Spleen (tissue), 11 donors: Measurements from ENCODE around the gene CMIP. TPM values are rescaled to one million over a fixed set of nuclear protein-coding genes. Genes with fewer than 3 reads are reported as not detected.

Experiments
- DNase-seq: peaks from one replicate; pipeline ENCODE4 v3.0.0-alpha.2; 2020
- H3K27ac ChIP-seq, 8 donors: fragments of 200-600 bp; sonication (generic) in 7 of 8; 1 replicate in 4 of 8; 2 replicates in 4 of 8; pipeline versions ENCODE4 v1.5.0 to v1.8.0; 2016 to 2021; ENCODE audit warnings: inconsistent platforms in 4 of 8, mild to moderate bottlenecking in 4 of 8, moderate library complexity in 1 of 8
- H3K27me3 ChIP-seq, 7 donors: fragments of 200-600 bp; sonication (generic) in 6 of 7; replicated peaks in 1 of 7; 1 replicate in 4 of 7; 2 replicates in 3 of 7; pipeline versions ENCODE4 v1.5.0 to v1.8.0; 2016 to 2021; ENCODE audit warnings: inconsistent platforms in 3 of 7, mild to moderate bottlenecking in 1 of 7
- H3K36me3 ChIP-seq, 6 donors: fragments of 200-600 bp; sonication (generic) in 5 of 6; 1 replicate in 4 of 6; 2 replicates in 2 of 6; pipeline versions ENCODE4 v1.5.0 to v1.8.0; 2016 to 2021; ENCODE audit warnings: inconsistent platforms in 2 of 6
- H3K4me1 ChIP-seq, 6 donors: fragments of 200-600 bp; sonication (generic) in 5 of 6; 1 replicate in 3 of 6; 2 replicates in 3 of 6; pipeline versions ENCODE4 v1.5.0 to v1.8.0; 2016 to 2021; ENCODE audit warnings: inconsistent platforms in 3 of 6
- H3K4me3 ChIP-seq, 8 donors: fragments of 200-600 bp; sonication (generic) in 7 of 8; 1 replicate in 4 of 8; 2 replicates in 4 of 8; pipeline versions ENCODE4 v1.5.0 to v1.8.0; 2016 to 2021; ENCODE audit warnings: inconsistent platforms in 4 of 8, mild to moderate bottlenecking in 4 of 8, moderate library complexity in 2 of 8
- H3K9me3 ChIP-seq, 8 donors: fragments of 200-600 bp; sonication (generic) in 7 of 8; 1 replicate in 4 of 8; 2 replicates in 4 of 8; pipeline versions ENCODE4 v1.5.0 to v1.8.0; 2016 to 2021; ENCODE audit warnings: inconsistent platforms in 4 of 8
- POLR2A ChIP-seq, 3 donors: fragments of 450-650 bp; IDR thresholded peaks; one replicate each; pipeline ENCODE4 v1.5.1; 2017; ENCODE audit warnings: antibody characterized with exemption in 3 of 3, mild to moderate bottlenecking in 1 of 3
- POLR2AphosphoS5 ChIP-seq, 3 donors: sonication (generic); formaldehyde crosslinking; IDR thresholded peaks; one replicate each; pipeline ENCODE4 v1.5.1; 2017; ENCODE audit warnings: antibody characterized with exemption in 3 of 3
- WGBS, 5 donors: extraction: QIAGEN DNeasy Blood & Tissue Kit in 3 of 5; methylation state at CpG; one replicate each; pipeline versions ENCODE4 v1.1.5 to v1.1.7; 2013 to 2018; 5-methylcytosine and 5-hydroxymethylcytosine counted together
- intact Hi-C: fragments of 100-400 bp; cut with DNase I; formaldehyde crosslinking; loops from one replicate; pipeline ENCODE4 v1.15.0; 2023; ENCODE audit warnings: low total_unique reads
- polyA plus RNA-seq, 3 donors: library from polyadenylated mRNA; stranded (reverse); fragments of 200-250 nt; gene quantifications; one replicate each; pipeline ENCODE4 v1.2.1, GENCODE V29; 2013
- total RNA-seq, 7 donors: library from RNA; depleted of rRNA in 3 of 7; stranded (reverse); fragments of >200 nt in 3 of 7; fragmentation: NEBNext Ultra II Directional in 4 of 7; extraction: Animal tissue kit (Norgen Biotek cat#: 25700) in 4 of 7; gene quantifications; one replicate each; pipeline versions ENCODE4 v1.1.0 to v1.2.1, GENCODE V29; 2016 to 2021
- TF ChIP-seq, protein P1 (sequence below), 11 experiments: fragments of 200-600 bp in 7 of 11; fragments of 450-650 bp in 4 of 11; sonication (generic) in 4 of 11; IDR thresholded peaks in 8 of 11; conservative IDR thresholded peaks in 3 of 11; 1 replicate in 7 of 11; 2 replicates in 4 of 11; pipeline versions ENCODE4 v1.4.0 to v1.8.0; 2016 to 2021; ENCODE audit warnings: antibody characterized with exemption in 11 of 11, inconsistent platforms in 4 of 11, mild to moderate bottlenecking in 1 of 11
- donor health status: healthy with polysubstance abuse.
- donor health status: DM: no; HTN: no; CAD: no; lungs with moderate emphysema.
- donor health status: DM: no; HTN: no; CAD: no.
- donor health status: Bipolar disorder and iron deficiency.
- donor health status: healthy.
- donor health status: DM: no; HTN: no; CAD: no.
- donor health status: DM: yes; HTN: yes; CAD: no.

Gene CMIP
- total and polyA plus RNA-seq, 10 donors = 6.0 to 107 (median 63.6) TPM

DNA sequence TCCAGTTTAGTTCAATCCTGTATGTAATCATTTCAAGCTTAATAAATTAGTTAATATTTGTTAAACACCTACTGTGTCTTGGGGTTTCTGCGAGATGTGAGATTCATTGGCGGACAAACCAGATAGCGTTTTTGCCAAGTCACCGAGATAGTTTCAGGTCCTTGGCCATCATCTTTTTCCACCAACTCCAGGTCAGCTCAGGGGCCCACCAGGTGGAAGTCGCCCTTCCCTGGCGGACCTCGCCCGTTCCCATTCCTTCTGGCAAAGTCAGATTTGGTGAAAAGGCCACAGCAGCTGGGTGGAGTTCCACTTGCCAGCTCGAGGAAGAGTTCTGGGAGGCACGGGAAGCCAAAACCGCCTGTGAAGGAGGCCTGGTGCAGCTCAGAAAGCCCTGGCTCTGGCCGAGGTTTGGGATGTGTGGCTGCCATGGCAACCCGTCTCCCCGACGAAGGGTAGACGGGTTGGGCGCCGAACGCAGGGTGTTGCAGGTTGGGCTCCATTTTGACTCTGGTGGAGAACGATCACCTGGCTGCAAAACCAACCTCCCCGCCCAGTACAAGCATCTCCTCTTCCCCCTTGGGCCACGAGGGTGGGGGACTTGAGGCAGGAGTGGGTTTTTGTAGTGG, 39.5 kb downstream of the CMIP start:
- Histone ChIP-seq H3K9me3 (no peaks in the 10 kb centered on the region), H3K4me3 (no peak overlapping the region), H3K27me3 (no peaks in the 10 kb centered on the region), H3K4me1 (peaks cover 55 to 100% (median 94%) of the 10 kb centered on the region in 6 donors), H3K27ac (peak overlapping the region in 5 of 8 donors; percentile 30 to 95 (median 90)), H3K36me3 (peaks cover 0 to 13% (median 0%) of the 10 kb centered on the region in 6 donors)
- intact Hi-C loops = no loop called here
- 86 to 94% (median 90%) methylated on average over 22 of the region's 22 CpGs for WGBS, 5 donors
- TF ChIP-seq POLR2AphosphoS5 (IDR thresholded peaks at IDR 0.05) (no peak), POLR2A (IDR thresholded peaks at IDR 0.05) (no peak)
- TF ChIP-seq, protein P1, sequence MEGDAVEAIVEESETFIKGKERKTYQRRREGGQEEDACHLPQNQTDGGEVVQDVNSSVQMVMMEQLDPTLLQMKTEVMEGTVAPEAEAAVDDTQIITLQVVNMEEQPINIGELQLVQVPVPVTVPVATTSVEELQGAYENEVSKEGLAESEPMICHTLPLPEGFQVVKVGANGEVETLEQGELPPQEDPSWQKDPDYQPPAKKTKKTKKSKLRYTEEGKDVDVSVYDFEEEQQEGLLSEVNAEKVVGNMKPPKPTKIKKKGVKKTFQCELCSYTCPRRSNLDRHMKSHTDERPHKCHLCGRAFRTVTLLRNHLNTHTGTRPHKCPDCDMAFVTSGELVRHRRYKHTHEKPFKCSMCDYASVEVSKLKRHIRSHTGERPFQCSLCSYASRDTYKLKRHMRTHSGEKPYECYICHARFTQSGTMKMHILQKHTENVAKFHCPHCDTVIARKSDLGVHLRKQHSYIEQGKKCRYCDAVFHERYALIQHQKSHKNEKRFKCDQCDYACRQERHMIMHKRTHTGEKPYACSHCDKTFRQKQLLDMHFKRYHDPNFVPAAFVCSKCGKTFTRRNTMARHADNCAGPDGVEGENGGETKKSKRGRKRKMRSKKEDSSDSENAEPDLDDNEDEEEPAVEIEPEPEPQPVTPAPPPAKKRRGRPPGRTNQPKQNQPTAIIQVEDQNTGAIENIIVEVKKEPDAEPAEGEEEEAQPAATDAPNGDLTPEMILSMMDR (IDR thresholded peaks at IDR 0.05 in 8 of 11, conservative IDR thresholded peaks at IDR 0.05 in 3 of 11) = no peak
- no peak for DNase-seq

DNA sequence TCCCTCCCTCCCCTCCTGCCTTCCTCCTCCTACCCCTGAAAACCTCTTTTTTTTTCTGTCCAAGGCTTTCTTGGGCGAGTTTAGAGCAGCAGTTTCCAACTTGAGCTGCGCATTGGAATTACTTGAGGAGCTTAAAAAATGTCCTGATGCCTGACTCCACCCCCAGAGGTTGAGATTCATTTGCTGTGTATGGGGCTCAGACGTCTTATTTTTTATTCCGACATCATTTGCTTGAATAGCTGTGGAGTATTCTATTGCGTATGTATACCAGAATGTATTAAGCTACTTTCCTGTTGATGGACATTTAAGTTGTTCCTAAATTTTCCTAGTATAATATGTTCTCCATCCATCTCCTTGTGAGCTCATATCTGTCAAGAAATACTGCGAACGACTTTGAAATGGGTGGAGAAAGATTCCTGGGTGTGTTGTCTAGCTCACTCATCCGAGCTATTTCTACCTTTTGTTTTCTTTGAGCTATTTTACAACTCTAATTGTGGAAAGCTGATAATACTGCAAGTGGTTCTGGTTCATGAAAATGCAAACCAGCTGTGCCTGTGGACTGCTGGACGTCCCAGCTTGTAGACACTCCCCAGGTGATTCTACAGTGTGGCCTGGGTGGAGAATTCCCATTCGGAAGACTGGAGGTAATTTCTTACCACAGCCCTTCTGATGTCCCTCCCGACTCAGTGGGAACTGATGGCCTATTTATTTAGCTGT, 40.5 kb downstream of the CMIP start:
- intact Hi-C loops = no loop called here
- no peak overlapping the region for H3K4me3 ChIP-seq
- peak overlapping the region in 5 of 8 donors; percentile 14 to 95 (median 88) for H3K27ac ChIP-seq
- H3K27me3 ChIP-seq = no peaks in the 10 kb centered on the region
- no peak for DNase-seq
- 83 to 88% (median 87%) methylated on average over 11 of the region's 11 CpGs for WGBS, 5 donors
- no peak for TF ChIP-seq POLR2A (IDR thresholded peaks at IDR 0.05)
- no peak for TF ChIP-seq POLR2AphosphoS5 (IDR thresholded peaks at IDR 0.05)
- TF ChIP-seq, protein P1 (IDR thresholded peaks at IDR 0.05 in 8 of 11, conservative IDR thresholded peaks at IDR 0.05 in 3 of 11) = no peak
- H3K36me3 ChIP-seq = peaks cover 0 to 13% (median 0%) of the 10 kb centered on the region in 6 donors
- H3K9me3 ChIP-seq = no peaks in the 10 kb centered on the region
- peaks cover 55 to 100% (median 94%) of the 10 kb centered on the region in 6 donors for H3K4me1 ChIP-seq

DNA sequence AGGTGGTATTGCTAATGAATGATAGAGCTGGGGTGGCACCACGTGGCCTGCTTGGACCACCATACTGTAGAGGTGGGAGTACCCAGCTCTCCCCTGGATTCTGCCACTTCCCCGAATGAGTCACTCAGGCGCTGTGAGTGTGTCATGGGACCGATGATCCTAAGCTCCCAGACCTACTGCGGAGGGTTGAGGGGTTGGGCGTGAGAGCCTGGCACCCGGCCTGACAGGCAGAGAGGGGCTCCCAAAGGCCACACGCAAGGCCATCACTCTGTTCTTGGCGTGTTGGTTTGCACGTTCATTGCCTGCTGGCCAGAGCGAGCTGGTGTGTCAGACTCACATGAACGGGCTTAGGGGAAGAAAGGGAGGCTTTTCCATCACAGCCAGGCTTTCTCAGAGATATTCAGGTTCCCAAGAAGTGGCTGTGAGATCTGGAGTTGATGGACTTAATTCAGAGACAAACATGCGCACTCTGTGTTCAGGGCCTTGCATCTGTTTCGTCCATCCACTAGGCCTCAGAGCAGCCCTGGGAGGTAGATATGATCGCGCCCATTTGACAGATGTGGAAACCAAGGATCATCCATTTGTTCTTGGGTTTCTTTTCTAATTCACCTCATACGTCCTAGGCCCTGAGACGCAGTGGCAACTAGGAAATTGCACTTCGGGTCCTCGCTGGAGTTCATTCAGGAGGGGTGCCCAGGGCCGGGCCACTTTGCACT, 41.4 kb downstream of the CMIP start:
- peaks cover 0 to 13% (median 0%) of the 10 kb centered on the region in 6 donors for H3K36me3 ChIP-seq
- no peaks in the 10 kb centered on the region for H3K9me3 ChIP-seq
- H3K27me3 ChIP-seq = no peaks in the 10 kb centered on the region
- H3K4me1 ChIP-seq = peaks cover 50 to 100% (median 94%) of the 10 kb centered on the region in 6 donors
- no peak for DNase-seq
- H3K27ac ChIP-seq = peak overlapping the region in 7 of 8 donors; percentile 41 to 90 (median 59)
- TF ChIP-seq POLR2AphosphoS5 (IDR thresholded peaks at IDR 0.05) (peak in 1 of 3 donors; percentile 28), POLR2A (IDR thresholded peaks at IDR 0.05) (no peak)
- intact Hi-C loops = no loop called here
- 82 to 94% (median 86%) methylated on average over 14 to 21 of the region's 21 CpGs for WGBS, 5 donors
- H3K4me3 ChIP-seq = no peak overlapping the region

DNA sequence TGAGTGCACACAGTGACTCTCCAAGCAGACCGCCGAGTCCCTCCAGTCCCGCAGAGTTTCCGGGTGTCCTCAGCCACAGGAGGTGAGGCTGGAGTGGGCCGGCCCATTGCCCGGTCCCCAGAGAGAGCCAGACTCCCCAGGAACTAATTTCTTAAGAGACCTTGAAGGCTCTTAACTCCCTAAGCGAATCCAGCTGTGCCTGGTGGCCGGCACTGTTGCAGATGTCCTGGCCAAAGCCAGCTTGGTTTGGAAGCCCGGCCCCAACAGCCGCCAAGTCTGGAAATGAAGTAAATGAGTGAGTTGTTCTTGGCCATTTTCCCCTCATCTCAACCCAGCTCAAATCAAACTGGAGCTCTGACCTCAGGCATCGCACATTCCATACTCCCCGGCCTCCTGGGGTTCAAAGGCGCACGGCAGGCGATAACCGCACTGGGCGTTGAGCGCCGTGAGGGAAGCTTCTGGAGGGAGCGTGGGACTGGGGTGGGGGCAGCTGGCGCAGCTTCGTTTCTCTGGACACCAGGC, 42.0 kb downstream of the CMIP start:
- H3K27me3 ChIP-seq = no peaks in the 10 kb centered on the region
- intact Hi-C loops = no loop called here
- no peak for DNase-seq
- peak in 2 of 3 donors; percentile 26 to 49 for TF ChIP-seq POLR2AphosphoS5 (IDR thresholded peaks at IDR 0.05)
- TF ChIP-seq POLR2A (IDR thresholded peaks at IDR 0.05) = no peak
- peaks cover 0 to 13% (median 0%) of the 10 kb centered on the region in 6 donors for H3K36me3 ChIP-seq
- no peak overlapping the region for H3K4me3 ChIP-seq
- H3K27ac ChIP-seq = peak overlapping the region in 7 of 8 donors; percentile 41 to 90 (median 59)
- WGBS, 5 donors = 79 to 90% (median 84%) methylated on average over 15 to 22 of the region's 22 CpGs
- peaks cover 45 to 100% (median 91%) of the 10 kb centered on the region in 6 donors for H3K4me1 ChIP-seq
- no peaks in the 10 kb centered on the region for H3K9me3 ChIP-seq
